HEK293T (cell line): ENCODE data around the gene TMEM143.

ENCODE experiments used
- CTCF ChIA-PET: fragments of 350-600 bp; formaldehyde crosslinking; extraction: SDS; loops from one replicate; lab custom pipeline; 2021; ENCODE audit warnings: antibody characterized with exemption, inconsistent platforms; lab: Yijun Ruan, JAX
- POLR2A ChIA-PET: fragments of 350-600 bp; formaldehyde crosslinking; extraction: SDS; loops from one replicate; lab custom pipeline; 2020; ENCODE audit warnings: antibody characterized with exemption, inconsistent platforms; lab: Yijun Ruan, JAX
- DNase-seq: peaks from one replicate; pipeline ENCODE4 v3.0.0; 2012; ENCODE audit warnings: mixed read lengths; ENCODE audit errors: extremely low spot score
- ARNT ChIP-seq: fragments of 450-650 bp; IDR thresholded peaks from 2 replicates; pipeline ENCODE4 v1.6.1; 2017; ENCODE audit warnings: mild to moderate bottlenecking
- BHLHE40 ChIP-seq: fragments of 450-650 bp; IDR thresholded peaks from 2 replicates; pipeline ENCODE4 v1.6.1; 2016; ENCODE audit warnings: mild to moderate bottlenecking, moderate library complexity, borderline replicate concordance
- CTBP1 ChIP-seq: fragments of 450-650 bp; IDR thresholded peaks from 2 replicates; pipeline ENCODE4 v1.6.1; 2016; ENCODE audit warnings: borderline replicate concordance
- ELF4 ChIP-seq: fragments of 450-650 bp; IDR thresholded peaks from 2 replicates; pipeline ENCODE4 v1.6.1; 2017; ENCODE audit warnings: antibody characterized with exemption
- FOXA1 ChIP-seq: fragments of 450-650 bp; IDR thresholded peaks from 2 replicates; pipeline ENCODE4 v1.6.1; 2016; ENCODE audit warnings: mild to moderate bottlenecking
- FOXK2 ChIP-seq: fragments of 450-650 bp; IDR thresholded peaks from 2 replicates; pipeline ENCODE4 v1.6.1; 2016; ENCODE audit warnings: mild to moderate bottlenecking
- FOXM1 ChIP-seq: fragments of 450-650 bp; IDR thresholded peaks from 2 replicates; pipeline ENCODE4 v1.6.1; 2017; ENCODE audit warnings: mild to moderate bottlenecking, borderline replicate concordance
- HDGF ChIP-seq: fragments of 450-650 bp; IDR thresholded peaks from 2 replicates; pipeline ENCODE4 v1.6.1; 2017; ENCODE audit warnings: antibody characterized with exemption, borderline replicate concordance
- L3MBTL2 ChIP-seq: fragments of 450-650 bp; conservative IDR thresholded peaks from 2 replicates; pipeline ENCODE4 v1.6.1; 2016; ENCODE audit warnings: mild to moderate bottlenecking
- LEF1 ChIP-seq: fragments of 450-650 bp; IDR thresholded peaks from 2 replicates; pipeline ENCODE4 v1.6.1; 2017; ENCODE audit warnings: mild to moderate bottlenecking, borderline replicate concordance
- NFRKB ChIP-seq: fragments of 450-650 bp; IDR thresholded peaks from 2 replicates; pipeline ENCODE4 v1.6.1; 2016; ENCODE audit warnings: mild to moderate bottlenecking, moderate library complexity
- SP1 ChIP-seq: fragments of 450-650 bp; IDR thresholded peaks from 2 replicates; pipeline ENCODE4 v1.6.1; 2017
- SUZ12 ChIP-seq: fragments of 450-650 bp; IDR thresholded peaks from 2 replicates; pipeline ENCODE4 v1.6.1; 2016; ENCODE audit warnings: mild to moderate bottlenecking
- TARDBP ChIP-seq: fragments of 450-650 bp; IDR thresholded peaks from 2 replicates; pipeline ENCODE4 v1.6.1; 2016
- ZNF384 ChIP-seq: fragments of 450-650 bp; IDR thresholded peaks from 2 replicates; pipeline ENCODE4 v1.6.1; 2016
- TF ChIP-seq, protein P1 (sequence below): fragments of 450-650 bp; IDR thresholded peaks from 2 replicates; pipeline ENCODE4 v1.6.1; 2016

TMEM143 gene

DNA sequence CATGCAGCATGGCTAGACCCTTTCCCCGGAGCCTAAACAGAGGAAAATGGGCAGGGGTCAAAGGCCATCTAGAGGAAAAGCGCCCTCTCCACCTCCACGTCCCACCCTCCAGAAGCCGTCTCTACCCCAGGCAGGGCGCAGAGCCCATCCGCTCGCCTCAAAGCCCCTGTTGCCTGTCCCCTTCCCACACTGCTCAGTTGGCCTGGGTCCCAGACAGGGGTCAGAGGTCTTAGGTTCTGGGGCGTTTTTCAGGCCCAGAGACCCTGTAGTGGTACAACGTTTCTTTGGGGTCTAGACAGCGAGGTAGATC, 285 bp downstream of the TMEM143 start:
- CTCF ChIA-PET: interaction anchor here (1.1 to 1.2 kb wide), 2 partner anchors 27 to 49 kb away, joined by 3 read pairs; partner anchors contain the start of gene KDELR1
- no peak for DNase-seq
- TF ChIP-seq FOXA1 (no peak), CTBP1 (no peak), FOXM1 (no peak), HDGF (no peak), FOXK2 (no peak), SP1 (no peak), ZNF384 (no peak), ELF4 (no peak), TARDBP (no peak), NFRKB (no peak), LEF1 (no peak), BHLHE40 (no peak), ARNT (no peak), L3MBTL2 (no peak), SUZ12 (no peak)
- TF ChIP-seq, protein P1, sequence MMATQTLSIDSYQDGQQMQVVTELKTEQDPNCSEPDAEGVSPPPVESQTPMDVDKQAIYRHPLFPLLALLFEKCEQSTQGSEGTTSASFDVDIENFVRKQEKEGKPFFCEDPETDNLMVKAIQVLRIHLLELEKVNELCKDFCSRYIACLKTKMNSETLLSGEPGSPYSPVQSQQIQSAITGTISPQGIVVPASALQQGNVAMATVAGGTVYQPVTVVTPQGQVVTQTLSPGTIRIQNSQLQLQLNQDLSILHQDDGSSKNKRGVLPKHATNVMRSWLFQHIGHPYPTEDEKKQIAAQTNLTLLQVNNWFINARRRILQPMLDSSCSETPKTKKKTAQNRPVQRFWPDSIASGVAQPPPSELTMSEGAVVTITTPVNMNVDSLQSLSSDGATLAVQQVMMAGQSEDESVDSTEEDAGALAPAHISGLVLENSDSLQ: no peak
- POLR2A ChIA-PET: interaction anchor here (0.7 to 3.0 kb wide), 18 partner anchors 10 to 133 kb away, joined by 3 to 32 read pairs (median 6); partner anchors contain the start of genes GRWD1 and KDELR1

DNA sequence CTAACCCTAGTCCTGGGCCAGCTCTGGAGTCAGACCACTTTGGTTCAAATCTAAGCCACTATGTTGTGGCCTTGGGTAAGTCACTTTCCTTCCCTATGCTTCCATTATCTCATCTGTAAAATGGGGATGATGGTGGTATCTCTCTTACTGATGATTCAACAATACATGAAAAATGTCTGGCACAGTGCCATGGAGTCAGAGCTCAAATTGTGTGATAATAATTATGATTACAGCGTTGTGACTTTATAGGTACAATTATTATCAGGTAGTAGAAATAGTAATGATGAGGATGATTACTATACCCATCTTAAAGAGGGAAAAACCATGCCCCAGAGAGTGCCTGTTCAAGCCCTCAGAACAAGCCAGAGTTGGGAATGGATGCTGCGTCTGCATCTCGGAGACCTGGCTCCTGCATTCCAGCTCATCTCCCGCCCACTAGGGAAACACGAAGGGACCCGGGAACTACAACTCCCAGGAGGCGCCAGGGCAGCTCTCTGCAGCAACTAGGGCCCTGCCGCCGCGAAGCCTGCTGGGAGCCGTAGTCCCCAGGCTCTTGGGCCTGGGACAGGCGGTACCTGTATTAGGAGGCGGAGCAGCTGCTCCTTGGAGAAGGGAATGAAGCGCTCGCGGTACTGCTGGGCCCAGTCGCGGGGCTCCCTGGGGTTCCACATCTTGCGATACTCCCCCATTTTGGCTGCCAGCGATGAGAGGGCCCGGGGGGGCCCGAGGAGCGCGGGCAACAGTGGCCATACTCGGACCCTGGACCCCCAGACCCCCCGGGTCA, 832 bp downstream of the TMEM143 start:
- peak; percentile 88 for DNase-seq
- TF ChIP-seq FOXM1: no peak
- TF ChIP-seq L3MBTL2: peak; percentile 78
- ChIA-PET CTCF (interaction anchor here (0.8 to 1.1 kb wide), 2 partner anchors 11 to 48 kb away, joined by 3 read pairs; no protein-coding TSS in a partner anchor), POLR2A (interaction anchor here (0.7 to 3.0 kb wide), 16 partner anchors 9 to 256 kb away, joined by 3 to 32 read pairs (median 4); partner anchors contain the start of genes GRIN2D, GRWD1, KDELR1 and RPL18)

DNA sequence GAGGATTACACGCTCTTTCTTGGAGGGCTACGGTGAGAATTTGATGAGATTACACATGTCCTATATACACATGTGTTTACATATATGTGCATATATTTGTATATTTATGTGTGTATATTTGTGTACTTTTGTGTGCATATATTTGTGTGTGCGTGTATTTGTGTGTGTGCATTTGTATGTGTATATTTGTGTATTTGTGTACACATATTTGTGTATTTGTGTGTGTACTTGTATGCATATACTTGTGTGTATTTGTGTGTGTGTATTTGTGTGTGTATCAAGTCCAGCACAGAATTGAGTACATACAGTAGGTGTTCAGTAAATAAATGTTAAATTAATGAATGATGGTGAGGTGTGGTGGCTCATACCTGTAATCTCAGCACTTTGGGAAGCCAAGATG, 1.8 kb downstream of the TMEM143 start:
- ChIA-PET CTCF (interaction anchor here (0.8 kb wide), 1 partner anchor 10 kb away, joined by 3 read pairs; no protein-coding TSS in a partner anchor), POLR2A (no interaction called here)
- TF ChIP-seq HDGF: no peak
- TF ChIP-seq ZNF384: no peak
- no peak for TF ChIP-seq ELF4
- no peak for TF ChIP-seq TARDBP
- TF ChIP-seq FOXA1: no peak
- TF ChIP-seq SUZ12: no peak
- no peak for TF ChIP-seq NFRKB
- no peak for TF ChIP-seq FOXK2
- TF ChIP-seq FOXM1: no peak
- no peak for TF ChIP-seq LEF1
- no peak for TF ChIP-seq ARNT
- DNase-seq: no peak

DNA sequence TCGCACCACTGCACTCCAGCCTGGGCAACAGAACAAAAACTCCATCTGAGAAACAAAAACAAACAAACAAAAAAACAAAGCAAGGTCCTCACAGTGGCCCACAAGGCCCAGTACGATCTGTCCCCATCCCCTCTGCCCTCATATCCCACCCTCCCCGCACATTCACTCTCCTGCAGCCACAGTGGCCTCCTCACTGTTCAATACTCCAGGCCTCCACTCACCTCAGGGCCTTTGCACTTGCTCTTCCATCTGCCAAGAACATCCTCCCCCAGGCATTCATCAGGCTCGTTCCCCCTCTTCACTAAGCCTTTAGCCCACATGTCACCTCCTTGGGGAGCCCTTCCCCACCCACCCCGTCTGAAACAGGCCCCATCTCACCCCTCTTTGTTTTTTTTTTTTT, 4.6 kb downstream of the TMEM143 start:
- POLR2A ChIA-PET: interaction anchor here (1.0 kb wide), 1 partner anchor 31 kb away, joined by 3 read pairs; no protein-coding TSS in a partner anchor
- TF ChIP-seq, protein P1: no peak
- TF ChIP-seq CTBP1 (no peak), SP1 (no peak)
- no peak for DNase-seq
- CTCF ChIA-PET: no interaction called here

DNA sequence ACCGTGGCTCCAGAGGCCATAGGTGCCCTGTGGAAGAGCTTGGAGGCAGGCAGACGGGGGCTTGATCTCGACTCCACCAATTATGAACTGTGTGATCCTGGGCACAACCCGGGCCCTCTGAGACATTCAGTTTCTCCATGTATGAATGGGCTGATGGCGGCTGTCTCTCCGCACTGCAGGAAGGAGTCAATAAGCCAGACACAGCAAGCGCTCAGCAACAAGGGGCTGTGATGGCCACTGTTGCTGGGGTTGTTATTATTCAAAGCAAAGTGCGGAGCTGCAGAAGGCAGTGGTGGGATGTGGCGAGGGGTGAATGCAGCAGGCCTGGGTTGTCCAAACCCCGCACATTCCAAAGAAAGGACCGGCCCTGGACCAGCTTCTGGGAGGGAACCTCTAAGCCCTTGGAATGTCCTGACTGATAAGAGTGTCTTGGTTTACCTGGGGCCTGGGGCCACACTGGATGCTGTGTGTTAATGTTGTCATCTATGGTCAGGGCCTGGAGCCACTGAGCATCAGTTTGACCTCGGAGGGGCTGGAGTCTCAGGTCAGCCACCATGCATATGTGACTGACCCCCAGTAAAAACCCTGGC, 8.3 kb downstream of the TMEM143 start:
- DNase-seq: no peak
- ChIA-PET CTCF (no interaction called here), POLR2A (interaction anchor here (3.6 kb wide), 1 partner anchor 8 kb away, joined by 25 read pairs; the partner anchor contains the start of genes SYNGR4 and TMEM143)
- no peak for TF ChIP-seq FOXK2
- TF ChIP-seq ZNF384: no peak
- no peak for TF ChIP-seq TARDBP
- TF ChIP-seq BHLHE40: no peak
- TF ChIP-seq ARNT: no peak
- TF ChIP-seq L3MBTL2: no peak
- TF ChIP-seq CTBP1: no peak
- TF ChIP-seq SUZ12: no peak
- TF ChIP-seq FOXA1: no peak
- no peak for TF ChIP-seq ELF4
- TF ChIP-seq FOXM1: no peak

DNA sequence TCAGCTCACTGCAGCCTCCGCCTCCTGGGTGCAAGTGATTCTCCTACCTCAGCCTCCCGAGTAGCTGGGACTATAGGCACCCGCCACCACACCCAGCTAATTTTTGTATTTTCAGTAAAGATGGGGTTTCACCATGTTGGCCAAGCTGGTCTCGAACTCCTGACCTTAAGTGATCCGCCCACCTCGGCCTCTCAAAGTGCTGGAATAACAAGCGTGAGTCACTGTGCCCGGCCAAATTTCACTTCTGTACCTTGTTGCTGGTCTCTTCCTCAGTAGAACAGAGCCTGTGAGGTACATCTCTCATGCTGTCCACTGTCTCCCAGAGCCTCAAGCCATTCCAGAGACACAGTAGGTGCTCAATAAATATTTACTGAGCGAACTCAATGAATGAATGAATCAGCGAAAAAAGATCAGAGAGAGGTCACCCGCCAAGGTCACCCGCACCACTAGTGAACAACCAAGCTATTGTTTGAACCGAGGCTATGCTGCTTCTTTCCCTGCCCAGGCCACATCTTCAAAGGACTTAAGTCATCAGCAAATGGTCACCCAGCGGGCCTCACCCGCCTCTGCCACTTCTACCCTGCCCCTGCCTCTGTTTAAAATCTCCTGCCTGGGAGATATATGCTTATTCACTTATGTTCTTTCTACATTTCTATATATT, 9.3 kb downstream of the TMEM143 start:
- ChIA-PET CTCF (interaction anchor here (0.6 to 0.7 kb wide), 2 partner anchors 20 to 46 kb away, joined by 3 read pairs; no protein-coding TSS in a partner anchor), POLR2A (interaction anchor here (3.6 kb wide), 1 partner anchor 9 kb away, joined by 25 read pairs; the partner anchor contains the start of genes SYNGR4 and TMEM143)
- no peak for DNase-seq
- TF ChIP-seq FOXM1: no peak
- TF ChIP-seq ZNF384: no peak
- TF ChIP-seq LEF1: no peak
- no peak for TF ChIP-seq ELF4
